Panc1 (cell line): ENCODE measurements around the gene MDFI. TPM values are rescaled to one million over a fixed set of nuclear protein-coding genes. Genes with fewer than 3 reads are reported as not detected.

ENCODE experiments used
- ATAC-seq: fragments of 200-7000 bp; cut with Tn5 transposase; 2 replicates; pipeline ENCODE4 v1.9.1; 2020; ENCODE audit warnings: mild to moderate bottlenecking, moderate library complexity
- BruUV-seq: library from RNA; stranded (reverse); fragments of 400-500 nt; replicated peaks from 2 replicates; lab custom pipeline; 2021; lab: Mats Ljungman, UMichigan
- CTCF ChIA-PET: fragments of 300-600 bp; sonication (Branson Sonifier 250); formaldehyde crosslinking; loops from one replicate; lab custom pipeline; 2022; ENCODE audit warnings: antibody characterized with exemption; lab: Charles Lee
- POLR2A ChIA-PET: fragments of 300-600 bp; sonication (Branson Sonifier 250); formaldehyde crosslinking; loops from one replicate; lab custom pipeline; 2022; ENCODE audit warnings: antibody characterized with exemption; lab: Charles Lee
- DNase-seq: peaks from one replicate; pipeline ENCODE4 v3.0.0-alpha.2; 2010; ENCODE audit warnings: low read depth, low spot score
- H3K27ac ChIP-seq: 2 replicates; pipeline ENCODE4 v1.5.1; 2011; ENCODE audit warnings: mild to moderate bottlenecking, low read length, inconsistent platforms
- H3K27me3 ChIP-seq: fragments of 200-500 bp; sonication (Bioruptor generic); 2 replicates; pipeline ENCODE4 v1.6.0; 2014; ENCODE audit warnings: low read length, inconsistent platforms; ENCODE audit not compliant: control insufficient read depth, insufficient read depth
- H3K36me3 ChIP-seq: fragments of 200-500 bp; sonication (Bioruptor generic); 2 replicates; pipeline ENCODE4 v1.5.1; 2014; ENCODE audit warnings: inconsistent platforms, mild to moderate bottlenecking, low read length, moderate library complexity; ENCODE audit not compliant: control insufficient read depth, insufficient read depth
- H3K4me1 ChIP-seq: 2 replicates; pipeline ENCODE4 v1.5.1; 2011; ENCODE audit warnings: inconsistent platforms, mild to moderate bottlenecking, low read length, moderate library complexity; ENCODE audit not compliant: control insufficient read depth, insufficient read depth
- H3K4me3 ChIP-seq, 2 experiments: 2 replicates each; pipeline ENCODE4 v1.5.1; 2011 to 2012; ENCODE audit warnings: low read depth in 2 of 2, low read length in 2 of 2, mild to moderate bottlenecking in 2 of 2, inconsistent platforms in 1 of 2, moderate library complexity in 1 of 2
- H3K9me3 ChIP-seq: fragments of 200-500 bp; sonication (Bioruptor generic); 2 replicates; pipeline ENCODE4 v1.5.1; 2014; ENCODE audit warnings: low read depth, mild to moderate bottlenecking, inconsistent platforms, low read length, moderate library complexity; ENCODE audit not compliant: control insufficient read depth, insufficient read depth
- CTCF ChIP-seq: fragments of 450-650 bp; IDR thresholded peaks from 2 replicates; pipeline ENCODE4 v1.5.1; 2017; ENCODE audit warnings: mild to moderate bottlenecking
- POLR2AphosphoS5 ChIP-seq: IDR thresholded peaks from 2 replicates; pipeline ENCODE4 v1.6.1; 2012; ENCODE audit warnings: mild to moderate bottlenecking, low read depth, low read length, moderate library complexity
- REST ChIP-seq, 2 experiments: IDR thresholded peaks; 2 replicates each; pipeline ENCODE4 v1.6.1; 2011 to 2012; ENCODE audit warnings: low read depth in 2 of 2, control low read depth in 1 of 2, low read length in 1 of 2, mild to moderate bottlenecking in 1 of 2, moderate library complexity in 1 of 2; ENCODE audit not compliant: insufficient read depth in 1 of 2
- SIN3A ChIP-seq: IDR thresholded peaks from 2 replicates; pipeline ENCODE4 v1.6.1; 2012; ENCODE audit warnings: low read depth, mild to moderate bottlenecking, low read length, moderate library complexity, borderline replicate concordance; ENCODE audit not compliant: insufficient read depth
- TCF7L2 ChIP-seq: IDR thresholded peaks from 2 replicates; pipeline ENCODE4 v1.6.1; 2011; ENCODE audit warnings: mild to moderate bottlenecking, low read depth, low read length, inconsistent platforms
- in situ Hi-C: cut with HindIII; loops from 2 replicates; pipeline ENCODE4 v1.10.0; 2016; ENCODE audit warnings: low sequenced_read_pairs, low pct_unique_long_range_greater_than_20kb
- intact Hi-C: fragments of 100-400 bp; cut with micrococcal nuclease; formaldehyde crosslinking; loops from one replicate; pipeline ENCODE4 v1.10.0; 2022; ENCODE audit not compliant: unreplicated experiment
- total RNA-seq: library from RNA; stranded (reverse); gene quantifications from one replicate; pipeline ENCODE4 v1.2.1, GENCODE V29; 2021; ENCODE audit not compliant: unreplicated experiment

Gene MDFI
- total RNA-seq, 1 experiment from 2014 or later: 0.54 TPM

- Histone ChIP-seq H3K27me3 (no peaks in the 10 kb centered on the region), H3K4me3 (no peak overlapping the region), H3K9me3 (no peaks in the 10 kb centered on the region), H3K36me3 (no peaks in the 10 kb centered on the region; the same call in 1 of the 2 replicates), H3K27ac (no peak overlapping the region), H3K4me1 (no peaks in the 10 kb centered on the region)
- ChIA-PET CTCF (no interaction called here), POLR2A (interaction anchor here (0.6 kb wide), 1 partner anchor 325 kb away, joined by 10 read pairs; no protein-coding TSS in a partner anchor)
- DNase-seq (no peak), ATAC-seq (no peak)
- TF ChIP-seq CTCF: no peak
- no peak for TF ChIP-seq SIN3A
- TF ChIP-seq POLR2AphosphoS5: no peak
- no peak for TF ChIP-seq TCF7L2
- TF ChIP-seq REST (IDR thresholded peaks at IDR 0.05; ENCODE audit: insufficient read depth in 1 of 2, low read depth in 2 of 2, low read length in 1 of 2): no peak
- intact Hi-C loops (no loop called here), in situ Hi-C loops (no loop called here)
- BruUV-seq: no TSS peak
Measured at GRCh38 chr6:41695825-41696224, 57.6 kb downstream of the MDFI start.

- Histone ChIP-seq H3K36me3 (no peaks in the 10 kb centered on the region; the same call in 1 of the 2 replicates), H3K27ac (no peak overlapping the region), H3K27me3 (no peaks in the 10 kb centered on the region), H3K4me3 (no peak overlapping the region), H3K4me1 (no peaks in the 10 kb centered on the region), H3K9me3 (no peaks in the 10 kb centered on the region)
- intact Hi-C loops: no loop called here
- DNase-seq (no peak), ATAC-seq (no peak)
- ChIA-PET CTCF (interaction anchor here (0.6 kb wide), 1 partner anchor 73 kb away, joined by 3 read pairs; no protein-coding TSS in a partner anchor), POLR2A (no interaction called here)
- TF ChIP-seq REST (IDR thresholded peaks at IDR 0.05; ENCODE audit: insufficient read depth in 1 of 2, low read depth in 2 of 2, low read length in 1 of 2) (no peak), TCF7L2 (no peak), SIN3A (no peak), CTCF (no peak), POLR2AphosphoS5 (no peak)
- no TSS peak for BruUV-seq
- in situ Hi-C loops: no loop called here
Measured at GRCh38 chr6:41696788-41697187, 58.5 kb downstream of the MDFI start.
